Ascending aorta (tissue), 2 donors: ENCODE results near the gene TTC9. TPM values are rescaled to one million over a fixed set of nuclear protein-coding genes. Genes with fewer than 3 reads are reported as not detected.

Source experiments
- DNase-seq, 2 donors: peaks; one replicate each; pipeline ENCODE4 v3.0.0-alpha.2; 2019; ENCODE audit warnings: low spot score in 2 of 2
- H3K27ac ChIP-seq, 2 donors: fragments of 200-600 bp; sonication (generic); one replicate each; pipeline ENCODE4 v1.5.1; 2016 to 2017; ENCODE audit warnings: mild to moderate bottlenecking in 1 of 2
- H3K27me3 ChIP-seq: fragments of 200-600 bp; sonication (generic); one replicate; pipeline ENCODE4 v1.5.1; 2017
- H3K36me3 ChIP-seq, 2 donors: fragments of 200-600 bp; sonication (generic); one replicate each; pipeline ENCODE4 v1.5.1; 2016
- H3K4me1 ChIP-seq, 2 donors: fragments of 200-600 bp; sonication (generic); one replicate each; pipeline ENCODE4 v1.5.1; 2016 to 2017; ENCODE audit warnings: mild to moderate bottlenecking in 1 of 2
- H3K4me3 ChIP-seq, 2 donors: fragments of 200-600 bp; sonication (generic); one replicate each; pipeline ENCODE4 v1.5.1; 2016 to 2017; ENCODE audit warnings: mild to moderate bottlenecking in 1 of 2
- H3K9me3 ChIP-seq, 2 donors: fragments of 200-600 bp; sonication (generic); one replicate each; pipeline ENCODE4 v1.5.1; 2016
- CTCF ChIP-seq, 3 experiments: fragments of 200-600 bp in 2 of 3; fragments of 450-650 bp in 1 of 3; sonication (generic) in 2 of 3; IDR thresholded peaks; one replicate each; pipeline ENCODE4 v1.5.1; 2016 to 2019; ENCODE audit warnings: antibody characterized with exemption in 3 of 3, mild to moderate bottlenecking in 1 of 3, moderate library complexity in 1 of 3
- intact Hi-C: fragments of 100-400 bp; cut with DNase I; formaldehyde crosslinking; loops from one replicate; pipeline ENCODE4 v1.15.1; 2023
- total RNA-seq: library from RNA; depleted of rRNA; stranded (reverse); fragments of >200 nt; gene quantifications from one replicate; pipeline ENCODE4 v1.1.0, GENCODE V29; 2016

Gene TTC9
- total RNA-seq, 1 donor from 2014 or later: not detected

- H3K27ac ChIP-seq: no peak overlapping the region
- H3K27me3 ChIP-seq: no peaks in the 10 kb centered on the region
- no peaks in the 10 kb centered on the region for H3K36me3 ChIP-seq
- no peak for TF ChIP-seq CTCF (IDR thresholded peaks at IDR 0.05)
- no peak overlapping the region for H3K4me3 ChIP-seq
- H3K4me1 ChIP-seq: peaks cover 0 to 8% of the 10 kb centered on the region in 2 donors
- no peaks in the 10 kb centered on the region for H3K9me3 ChIP-seq
- intact Hi-C loops: loop anchor here (5.0 kb wide), 3 partner anchors 69 to 894 kb away; partner anchors contain the start of genes MAP3K9 and TTC9
- DNase-seq: no peak
Measured at GRCh38 chr14:70711451-70711850, 69.7 kb downstream of the TTC9 start.

GRCh38 chr14:70713096-70713495 lies 71.4 kb downstream of the TTC9 start:
- peak overlapping the region; percentile 63 to 64 for H3K27ac ChIP-seq
- peaks cover 0 to 8% of the 10 kb centered on the region in 2 donors for H3K4me1 ChIP-seq
- TF ChIP-seq CTCF (IDR thresholded peaks at IDR 0.05): no peak
- peak overlapping the region in 1 of 2 donors; percentile 18 for H3K4me3 ChIP-seq
- intact Hi-C loops: loop anchor here (5.0 kb wide), 3 partner anchors 71 to 896 kb away; partner anchors contain the start of genes MAP3K9 and TTC9
- no peaks in the 10 kb centered on the region for H3K27me3 ChIP-seq
- no peaks in the 10 kb centered on the region for H3K9me3 ChIP-seq
- no peaks in the 10 kb centered on the region for H3K36me3 ChIP-seq
- DNase-seq: no peak

- Histone ChIP-seq H3K36me3 (no peaks in the 10 kb centered on the region), H3K27me3 (no peaks in the 10 kb centered on the region), H3K4me1 (peaks cover 0 to 8% of the 10 kb centered on the region in 2 donors), H3K27ac (peak overlapping the region; percentile 63 to 64), H3K4me3 (peak overlapping the region in 1 of 2 donors; percentile 18), H3K9me3 (no peaks in the 10 kb centered on the region)
- TF ChIP-seq CTCF (IDR thresholded peaks at IDR 0.05): no peak
- no peak for DNase-seq
- intact Hi-C loops: loop anchor here (5.0 kb wide), 3 partner anchors 71 to 896 kb away; partner anchors contain the start of genes MAP3K9 and TTC9
Measured at GRCh38 chr14:70713511-70713916, 71.8 kb downstream of the TTC9 start.

- DNase-seq: no peak
Measured at GRCh38 chr14:70714055-70714550, 72.4 kb downstream of the TTC9 start.

GRCh38 chr14:70716483-70716882 lies 74.8 kb downstream of the TTC9 start:
- Histone ChIP-seq H3K36me3 (no peaks in the 10 kb centered on the region), H3K4me3 (no peak overlapping the region), H3K27ac (no peak overlapping the region), H3K9me3 (no peaks in the 10 kb centered on the region), H3K4me1 (peaks cover 0 to 8% of the 10 kb centered on the region in 2 donors), H3K27me3 (no peaks in the 10 kb centered on the region)
- intact Hi-C loops: no loop called here
- no peak for DNase-seq
- TF ChIP-seq CTCF (IDR thresholded peaks at IDR 0.05): no peak

More at GRCh38 chr14:70714055-70714550, 72.4 kb downstream of the TTC9 start:
- Histone ChIP-seq H3K4me1 (peaks cover 0 to 8% of the 10 kb centered on the region in 2 donors), H3K27ac (peak overlapping the region in 1 of 2 donors; percentile 64), H3K27me3 (no peaks in the 10 kb centered on the region), H3K4me3 (peak overlapping the region in 1 of 2 donors; percentile 18), H3K36me3 (no peaks in the 10 kb centered on the region), H3K9me3 (no peaks in the 10 kb centered on the region)
- intact Hi-C loops: loop anchor here (2.0 to 5.0 kb wide), 5 partner anchors 72 to 897 kb away; partner anchors contain the start of genes MAP3K9, MED6 and TTC9
- TF ChIP-seq CTCF (IDR thresholded peaks at IDR 0.05): peak; percentile 43 to 73 (median 67)
